ENCODE data around the gene BCR. TPM values are rescaled to one million over a fixed set of nuclear protein-coding genes. Genes with fewer than 3 reads are reported as not detected.

BCR gene
- total and polyA plus RNA-seq, 2 donors (not counting 1 experiment from before 2014, with no cell fraction given), result 15.7 to 66.6 TPM

- Histone ChIP-seq H4K20me1 (ENCODE audit: control insufficient read depth, extremely low read depth, insufficient read depth, low read length) (no peaks in the 10 kb centered on the region), H3K4me1 (ENCODE audit: control insufficient read depth, extremely low read depth, insufficient read depth, low read length) (no peaks in the 10 kb centered on the region), H3K27ac (ENCODE audit: insufficient read depth, low read length) (no peak overlapping the region), H3K9me3 (ENCODE audit: control insufficient read depth, insufficient read depth, low read depth, low read length) (no peaks in the 10 kb centered on the region), H3K27me3 (ENCODE audit: control insufficient read depth, insufficient read depth, low read length) (no peaks in the 10 kb centered on the region), H3K4me3 (replicated peaks in 1 of 4; ENCODE audit: control extremely low read depth in 1 of 4, insufficient read depth in 1 of 4, low read depth in 3 of 4, low read length in 4 of 4) (no peak overlapping the region), H3K79me2 (ENCODE audit: control insufficient read depth, insufficient read depth, low read length) (no peaks in the 10 kb centered on the region), H3K9ac (ENCODE audit: insufficient read depth, low read length) (no peak overlapping the region), H3K36me3 (ENCODE audit: control insufficient read depth, insufficient read depth, low read length) (peaks cover 1% of the 10 kb centered on the region), H2AFZ (ENCODE audit: low read length) (no peak overlapping the region), H3K4me2 (ENCODE audit: extremely low read depth, insufficient read depth, low read length) (no peak overlapping the region)
- TF ChIP-seq EZH2 (IDR thresholded peaks at IDR 0.05; ENCODE audit: low read length, missing control alignments) (no peak), CTCF (conservative IDR thresholded peaks at IDR 0.05 in 1 of 2, IDR thresholded peaks at IDR 0.05 in 1 of 2; ENCODE audit: low read depth in 1 of 2, low read length in 2 of 2) (no peak)
- DNase-seq (ENCODE audit: low read depth in 2 of 2), result no peak
Measured at GRCh38 chr22:23151827-23152226, 28.5 kb upstream of the BCR start.

GRCh38 chr22:23152238-23153114 is 27.8 kb upstream of the BCR start:
- no peaks in the 10 kb centered on the region for H3K4me1 ChIP-seq (ENCODE audit: control insufficient read depth, extremely low read depth, insufficient read depth, low read length)
- no peak overlapping the region for H2AFZ ChIP-seq (ENCODE audit: low read length)
- TF ChIP-seq EZH2 (IDR thresholded peaks at IDR 0.05; ENCODE audit: low read length, missing control alignments) (no peak), CTCF (conservative IDR thresholded peaks at IDR 0.05 in 1 of 2, IDR thresholded peaks at IDR 0.05 in 1 of 2; ENCODE audit: low read depth in 1 of 2, low read length in 2 of 2) (no peak)
- no peaks in the 10 kb centered on the region for H3K9me3 ChIP-seq (ENCODE audit: control insufficient read depth, insufficient read depth, low read depth, low read length)
- DNase-seq (ENCODE audit: low read depth in 2 of 2), result no peak
- no peaks in the 10 kb centered on the region for H3K79me2 ChIP-seq (ENCODE audit: control insufficient read depth, insufficient read depth, low read length)
- no peaks in the 10 kb centered on the region for H3K27me3 ChIP-seq (ENCODE audit: control insufficient read depth, insufficient read depth, low read length)
- H3K27ac ChIP-seq (ENCODE audit: insufficient read depth, low read length), result no peak overlapping the region
- H3K4me2 ChIP-seq (ENCODE audit: extremely low read depth, insufficient read depth, low read length), result no peak overlapping the region
- H3K9ac ChIP-seq (ENCODE audit: insufficient read depth, low read length), result no peak overlapping the region
- H3K4me3 ChIP-seq (replicated peaks in 1 of 4; ENCODE audit: control extremely low read depth in 1 of 4, insufficient read depth in 1 of 4, low read depth in 3 of 4, low read length in 4 of 4), result no peak overlapping the region
- no peaks in the 10 kb centered on the region for H4K20me1 ChIP-seq (ENCODE audit: control insufficient read depth, extremely low read depth, insufficient read depth, low read length)
- H3K36me3 ChIP-seq (ENCODE audit: control insufficient read depth, insufficient read depth, low read length), result peaks cover 1% of the 10 kb centered on the region

- Histone ChIP-seq H3K9me3 (ENCODE audit: control insufficient read depth, insufficient read depth, low read depth, low read length) (no peaks in the 10 kb centered on the region), H3K27ac (ENCODE audit: insufficient read depth, low read length) (no peak overlapping the region), H3K4me1 (ENCODE audit: control insufficient read depth, extremely low read depth, insufficient read depth, low read length) (no peaks in the 10 kb centered on the region), H2AFZ (ENCODE audit: low read length) (no peak overlapping the region), H3K79me2 (ENCODE audit: control insufficient read depth, insufficient read depth, low read length) (no peaks in the 10 kb centered on the region), H3K9ac (ENCODE audit: insufficient read depth, low read length) (no peak overlapping the region), H3K4me3 (replicated peaks in 1 of 4; ENCODE audit: control extremely low read depth in 1 of 4, insufficient read depth in 1 of 4, low read depth in 3 of 4, low read length in 4 of 4) (no peak overlapping the region), H4K20me1 (ENCODE audit: control insufficient read depth, extremely low read depth, insufficient read depth, low read length) (no peaks in the 10 kb centered on the region), H3K36me3 (ENCODE audit: control insufficient read depth, insufficient read depth, low read length) (peaks cover 1% of the 10 kb centered on the region), H3K4me2 (ENCODE audit: extremely low read depth, insufficient read depth, low read length) (no peak overlapping the region), H3K27me3 (ENCODE audit: control insufficient read depth, insufficient read depth, low read length) (no peaks in the 10 kb centered on the region)
- DNase-seq (ENCODE audit: low read depth in 2 of 2), result no peak
- TF ChIP-seq EZH2 (IDR thresholded peaks at IDR 0.05; ENCODE audit: low read length, missing control alignments) (no peak), CTCF (conservative IDR thresholded peaks at IDR 0.05 in 1 of 2, IDR thresholded peaks at IDR 0.05 in 1 of 2; ENCODE audit: low read depth in 1 of 2, low read length in 2 of 2) (no peak)
Measured at GRCh38 chr22:23153994-23154393, 26.3 kb upstream of the BCR start.
